ENCODE data around the gene KIAA1755. TPM values are rescaled to one million over a fixed set of nuclear protein-coding genes. Genes with fewer than 3 reads are reported as not detected.
A peak's percentile ranks its signal among the peaks of the same experiment; 100 is the strongest.

The KIAA1755 gene
- total and polyA plus RNA-seq, 2 of the 4 experiments (the other 2 are of a cell fraction) = 2.5 to 5.1 TPM

DNA sequence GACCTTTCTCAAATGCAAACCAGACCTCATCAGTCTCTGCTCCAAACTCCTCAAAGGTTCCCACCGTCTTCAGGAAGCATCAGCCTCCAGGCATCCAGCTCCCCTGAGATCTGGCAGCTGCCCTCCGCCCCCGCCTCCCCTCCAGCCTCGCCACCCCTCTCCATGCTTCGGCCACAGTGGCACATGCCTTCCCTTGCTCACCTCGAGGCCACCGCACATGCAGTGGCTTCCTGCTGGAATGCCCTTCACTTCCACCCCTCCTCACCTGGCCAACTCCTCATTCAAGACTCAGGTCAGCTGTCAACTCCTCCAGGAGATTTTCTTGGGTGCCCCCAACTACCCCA lies 13.4 kb downstream of the KIAA1755 start:
- 79% methylated on average over 7 of the region's 7 CpGs; no CpG with 5 or more reads in 1 of the 2 experiments for WGBS, 2 experiments (ENCODE audit: extremely low coverage in 2 of 2, insufficient read length in 1 of 2)
- H3K4me1 ChIP-seq (ENCODE audit: control insufficient read depth, insufficient read depth, low read length) = peaks cover 8% of the 10 kb centered on the region
- DNase-seq (no peak), ATAC-seq (ENCODE audit: low read depth) (no peak)
- no peak overlapping the region for H2BK120ac ChIP-seq (ENCODE audit: low read depth, low read length)
- H3K36me3 ChIP-seq (ENCODE audit: control insufficient read depth, insufficient read depth, low read length) = peaks cover 12% of the 10 kb centered on the region
- H3K4ac ChIP-seq (ENCODE audit: low read depth, low read length) = no peak overlapping the region
- H4K5ac ChIP-seq (ENCODE audit: low read depth, low read length) = no peak overlapping the region
- no peak overlapping the region for H3K18ac ChIP-seq (ENCODE audit: low read depth, low read length)
- no peaks in the 10 kb centered on the region for H3K9me1 ChIP-seq (ENCODE audit: insufficient read depth, low read length)
- no peak overlapping the region for H3K27ac ChIP-seq (ENCODE audit: insufficient read depth, low read length)
- H3K9ac ChIP-seq (ENCODE audit: low read depth, low read length) = no peak overlapping the region
- no peak overlapping the region for H2AK9ac ChIP-seq (replicated peaks; ENCODE audit: low read depth, low read length, poor library complexity)
- peaks cover 0 to 2% of the 10 kb centered on the region in 2 experiments; a peak in 1 of 4 replicates for H3K79me1 ChIP-seq (ENCODE audit: low read depth in 1 of 2, low read length in 2 of 2)
- no peak overlapping the region for H3K23ac ChIP-seq (ENCODE audit: low read depth, low read length)
- POLR2A ChIA-PET (ENCODE audit: unreplicated experiment) = no interaction called here
- H3K4me3 ChIP-seq (ENCODE audit: insufficient read depth, low read depth, low read length) = no peak overlapping the region
- TF ChIP-seq RFX5 (IDR thresholded peaks at IDR 0.05; ENCODE audit: low read depth, low read length) (no peak), RAD21 (IDR thresholded peaks at IDR 0.05; ENCODE audit: low read length) (no peak), CHD1 (IDR thresholded peaks at IDR 0.05; ENCODE audit: low read depth, low read length) (no peak), POLR2A (IDR thresholded peaks at IDR 0.05; ENCODE audit: low read depth, low read length) (no peak)
- TF ChIP-seq, protein P1, sequence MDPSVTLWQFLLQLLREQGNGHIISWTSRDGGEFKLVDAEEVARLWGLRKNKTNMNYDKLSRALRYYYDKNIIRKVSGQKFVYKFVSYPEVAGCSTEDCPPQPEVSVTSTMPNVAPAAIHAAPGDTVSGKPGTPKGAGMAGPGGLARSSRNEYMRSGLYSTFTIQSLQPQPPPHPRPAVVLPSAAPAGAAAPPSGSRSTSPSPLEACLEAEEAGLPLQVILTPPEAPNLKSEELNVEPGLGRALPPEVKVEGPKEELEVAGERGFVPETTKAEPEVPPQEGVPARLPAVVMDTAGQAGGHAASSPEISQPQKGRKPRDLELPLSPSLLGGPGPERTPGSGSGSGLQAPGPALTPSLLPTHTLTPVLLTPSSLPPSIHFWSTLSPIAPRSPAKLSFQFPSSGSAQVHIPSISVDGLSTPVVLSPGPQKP (IDR thresholded peaks at IDR 0.05; ENCODE audit: borderline replicate concordance, low read depth, low read length) = no peak
- TF ChIP-seq, protein P2, sequence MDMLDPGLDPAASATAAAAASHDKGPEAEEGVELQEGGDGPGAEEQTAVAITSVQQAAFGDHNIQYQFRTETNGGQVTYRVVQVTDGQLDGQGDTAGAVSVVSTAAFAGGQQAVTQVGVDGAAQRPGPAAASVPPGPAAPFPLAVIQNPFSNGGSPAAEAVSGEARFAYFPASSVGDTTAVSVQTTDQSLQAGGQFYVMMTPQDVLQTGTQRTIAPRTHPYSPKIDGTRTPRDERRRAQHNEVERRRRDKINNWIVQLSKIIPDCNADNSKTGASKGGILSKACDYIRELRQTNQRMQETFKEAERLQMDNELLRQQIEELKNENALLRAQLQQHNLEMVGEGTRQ (IDR thresholded peaks at IDR 0.05; ENCODE audit: low read depth, low read length) = no peak
- H4K91ac ChIP-seq (ENCODE audit: insufficient read depth, low read depth, low read length) = no peak overlapping the region
- H2BK15ac ChIP-seq (ENCODE audit: low read depth, low read length) = no peak overlapping the region
- no peak overlapping the region for H2BK5ac ChIP-seq (ENCODE audit: low read depth, low read length, poor library complexity, severe bottlenecking)
- H3K56ac ChIP-seq (ENCODE audit: extremely low read depth, insufficient read depth, low read length) = no peak overlapping the region
- H3K14ac ChIP-seq (replicated peaks; ENCODE audit: low read depth, low read length) = no peak overlapping the region
- H2AK5ac ChIP-seq (ENCODE audit: low read depth, low read length) = 0 out of 2 replicates have a peak overlapping the region, but pooled peaks have one; percentile 2
- H3K4me2 ChIP-seq (ENCODE audit: low read depth, low read length) = no peak overlapping the region
- in situ Hi-C loops (cut with MboI; ENCODE audit: low sequenced_read_pairs) = no loop called here
- no peak overlapping the region for H2AFZ ChIP-seq (replicated peaks; ENCODE audit: low read length, poor library complexity)
- H2BK20ac ChIP-seq (ENCODE audit: low read depth, low read length) = no peak overlapping the region
- dilution Hi-C loops (cut with HindIII; ENCODE audit: low sequenced_read_pairs, unreplicated experiment) = no loop called here
- BruUV-seq (replicated peaks) = no TSS peak
- no peaks in the 10 kb centered on the region for H4K20me1 ChIP-seq (ENCODE audit: insufficient read depth, low read length)
- H3K27me3 ChIP-seq (ENCODE audit: control insufficient read depth, insufficient read depth, low read length) = no peaks in the 10 kb centered on the region
- CTCF ChIA-PET = no interaction called here
- H4K8ac ChIP-seq (ENCODE audit: low read depth in 2 of 2, low read length in 2 of 2) = no peak overlapping the region
- H3K9me3 ChIP-seq (ENCODE audit: control insufficient read depth, insufficient read depth, low read length) = peaks cover 9% of the 10 kb centered on the region
- intact Hi-C loops (cut with micrococcal nuclease) = no loop called here

All from IMR-90 (cell line).